ENCODE results near the gene GNG13.

GRCh38 chr16:756428-756827 lies 44.1 kb downstream of the GNG13 start:
- TF ChIP-seq CTCF (IDR thresholded peaks at IDR 0.05) (no peak), POLR2A (IDR thresholded peaks at IDR 0.05) (no peak)

Measured in body of pancreas (tissue), 4 donors.